ENCODE results near the gene GDI1. TPM values are rescaled to one million over a fixed set of nuclear protein-coding genes. Genes with fewer than 3 reads are reported as not detected.
A peak's percentile ranks its signal among the peaks of the same experiment; 100 is the strongest.

Gene GDI1
- total and polyA plus RNA-seq, 9 of the 15 experiments (the other 6 are each of a cell fraction or from before 2014, with no cell fraction given): 0.97 to 82.6 (median 37.5) TPM

DNA sequence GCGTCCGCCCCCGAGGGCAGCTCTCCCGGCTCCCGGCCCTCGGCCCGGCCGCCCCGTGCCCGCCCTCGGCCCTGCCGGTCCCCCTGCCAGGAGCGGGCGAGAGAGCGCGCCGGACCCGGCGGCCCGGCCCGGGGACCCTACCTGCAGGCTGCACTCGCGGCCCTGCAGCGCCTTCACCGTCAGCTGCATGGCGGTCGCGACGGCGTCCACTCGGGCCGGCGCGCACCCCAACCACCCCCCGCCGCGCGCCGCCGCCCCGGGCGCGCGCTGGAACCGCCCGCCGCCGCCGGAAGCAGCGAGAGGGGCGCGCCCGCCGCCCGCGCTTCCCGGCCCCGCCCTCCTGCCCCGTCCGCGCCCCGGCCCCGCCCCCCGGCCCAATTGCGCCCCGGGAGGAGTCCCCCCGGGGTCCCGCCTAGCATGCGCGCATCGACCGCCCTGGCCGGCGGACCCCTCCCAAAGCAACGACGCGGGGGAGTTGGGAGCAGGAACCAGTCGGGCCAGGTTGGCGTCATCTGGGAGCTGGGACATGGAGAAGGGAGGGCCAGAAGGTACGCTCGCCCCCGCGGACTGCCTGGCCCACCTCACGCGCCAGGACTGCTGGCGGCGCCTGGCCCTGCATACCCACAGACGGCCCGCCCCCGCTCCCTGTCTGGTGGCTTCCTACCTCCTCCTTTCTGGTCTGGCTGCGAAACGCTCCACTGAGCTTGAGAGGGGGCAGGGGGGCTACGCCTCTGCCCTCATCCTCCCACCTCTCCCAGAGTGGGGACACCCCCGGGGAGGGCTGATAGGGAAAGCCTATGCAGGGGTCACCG lies 49.6 kb downstream of the GDI1 start, which contains the start of gene UBL4A (continued):
- TF ChIP-seq ATF1 (CRISPR knock-in tag; IDR thresholded peaks at IDR 0.05) (no peak), ATF1 (tag; IDR thresholded peaks at IDR 0.05) (no peak), CREM (IDR thresholded peaks at IDR 0.05; ENCODE audit: low read depth) (peak; percentile 54), SAP30 (IDR thresholded peaks at IDR 0.05; ENCODE audit: borderline replicate concordance, insufficient read depth, low read depth, low read length, poor library complexity, severe bottlenecking) (no peak), ZNF830 (CRISPR knock-in tag; IDR thresholded peaks at IDR 0.05) (no peak)
- TF ChIP-seq, protein P1, sequence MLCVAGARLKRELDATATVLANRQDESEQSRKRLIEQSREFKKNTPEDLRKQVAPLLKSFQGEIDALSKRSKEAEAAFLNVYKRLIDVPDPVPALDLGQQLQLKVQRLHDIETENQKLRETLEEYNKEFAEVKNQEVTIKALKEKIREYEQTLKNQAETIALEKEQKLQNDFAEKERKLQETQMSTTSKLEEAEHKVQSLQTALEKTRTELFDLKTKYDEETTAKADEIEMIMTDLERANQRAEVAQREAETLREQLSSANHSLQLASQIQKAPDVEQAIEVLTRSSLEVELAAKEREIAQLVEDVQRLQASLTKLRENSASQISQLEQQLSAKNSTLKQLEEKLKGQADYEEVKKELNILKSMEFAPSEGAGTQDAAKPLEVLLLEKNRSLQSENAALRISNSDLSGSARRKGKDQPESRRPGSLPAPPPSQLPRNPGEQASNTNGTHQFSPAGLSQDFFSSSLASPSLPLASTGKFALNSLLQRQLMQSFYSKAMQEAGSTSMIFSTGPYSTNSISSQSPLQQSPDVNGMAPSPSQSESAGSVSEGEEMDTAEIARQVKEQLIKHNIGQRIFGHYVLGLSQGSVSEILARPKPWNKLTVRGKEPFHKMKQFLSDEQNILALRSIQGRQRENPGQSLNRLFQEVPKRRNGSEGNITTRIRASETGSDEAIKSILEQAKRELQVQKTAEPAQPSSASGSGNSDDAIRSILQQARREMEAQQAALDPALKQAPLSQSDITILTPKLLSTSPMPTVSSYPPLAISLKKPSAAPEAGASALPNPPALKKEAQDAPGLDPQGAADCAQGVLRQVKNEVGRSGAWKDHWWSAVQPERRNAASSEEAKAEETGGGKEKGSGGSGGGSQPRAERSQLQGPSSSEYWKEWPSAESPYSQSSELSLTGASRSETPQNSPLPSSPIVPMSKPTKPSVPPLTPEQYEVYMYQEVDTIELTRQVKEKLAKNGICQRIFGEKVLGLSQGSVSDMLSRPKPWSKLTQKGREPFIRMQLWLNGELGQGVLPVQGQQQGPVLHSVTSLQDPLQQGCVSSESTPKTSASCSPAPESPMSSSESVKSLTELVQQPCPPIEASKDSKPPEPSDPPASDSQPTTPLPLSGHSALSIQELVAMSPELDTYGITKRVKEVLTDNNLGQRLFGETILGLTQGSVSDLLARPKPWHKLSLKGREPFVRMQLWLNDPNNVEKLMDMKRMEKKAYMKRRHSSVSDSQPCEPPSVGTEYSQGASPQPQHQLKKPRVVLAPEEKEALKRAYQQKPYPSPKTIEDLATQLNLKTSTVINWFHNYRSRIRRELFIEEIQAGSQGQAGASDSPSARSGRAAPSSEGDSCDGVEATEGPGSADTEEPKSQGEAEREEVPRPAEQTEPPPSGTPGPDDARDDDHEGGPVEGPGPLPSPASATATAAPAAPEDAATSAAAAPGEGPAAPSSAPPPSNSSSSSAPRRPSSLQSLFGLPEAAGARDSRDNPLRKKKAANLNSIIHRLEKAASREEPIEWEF (CRISPR knock-in tag; IDR thresholded peaks at IDR 0.05): no peak
- TF ChIP-seq, protein P2, sequence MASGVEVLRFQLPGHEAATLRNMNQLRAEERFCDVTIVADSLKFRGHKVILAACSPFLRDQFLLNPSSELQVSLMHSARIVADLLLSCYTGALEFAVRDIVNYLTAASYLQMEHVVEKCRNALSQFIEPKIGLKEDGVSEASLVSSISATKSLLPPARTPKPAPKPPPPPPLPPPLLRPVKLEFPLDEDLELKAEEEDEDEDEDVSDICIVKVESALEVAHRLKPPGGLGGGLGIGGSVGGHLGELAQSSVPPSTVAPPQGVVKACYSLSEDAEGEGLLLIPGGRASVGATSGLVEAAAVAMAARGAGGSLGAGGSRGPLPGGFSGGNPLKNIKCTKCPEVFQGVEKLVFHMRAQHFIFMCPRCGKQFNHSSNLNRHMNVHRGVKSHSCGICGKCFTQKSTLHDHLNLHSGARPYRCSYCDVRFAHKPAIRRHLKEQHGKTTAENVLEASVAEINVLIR (CRISPR knock-in tag; IDR thresholded peaks at IDR 0.05): no peak
- TF ChIP-seq, protein P3, sequence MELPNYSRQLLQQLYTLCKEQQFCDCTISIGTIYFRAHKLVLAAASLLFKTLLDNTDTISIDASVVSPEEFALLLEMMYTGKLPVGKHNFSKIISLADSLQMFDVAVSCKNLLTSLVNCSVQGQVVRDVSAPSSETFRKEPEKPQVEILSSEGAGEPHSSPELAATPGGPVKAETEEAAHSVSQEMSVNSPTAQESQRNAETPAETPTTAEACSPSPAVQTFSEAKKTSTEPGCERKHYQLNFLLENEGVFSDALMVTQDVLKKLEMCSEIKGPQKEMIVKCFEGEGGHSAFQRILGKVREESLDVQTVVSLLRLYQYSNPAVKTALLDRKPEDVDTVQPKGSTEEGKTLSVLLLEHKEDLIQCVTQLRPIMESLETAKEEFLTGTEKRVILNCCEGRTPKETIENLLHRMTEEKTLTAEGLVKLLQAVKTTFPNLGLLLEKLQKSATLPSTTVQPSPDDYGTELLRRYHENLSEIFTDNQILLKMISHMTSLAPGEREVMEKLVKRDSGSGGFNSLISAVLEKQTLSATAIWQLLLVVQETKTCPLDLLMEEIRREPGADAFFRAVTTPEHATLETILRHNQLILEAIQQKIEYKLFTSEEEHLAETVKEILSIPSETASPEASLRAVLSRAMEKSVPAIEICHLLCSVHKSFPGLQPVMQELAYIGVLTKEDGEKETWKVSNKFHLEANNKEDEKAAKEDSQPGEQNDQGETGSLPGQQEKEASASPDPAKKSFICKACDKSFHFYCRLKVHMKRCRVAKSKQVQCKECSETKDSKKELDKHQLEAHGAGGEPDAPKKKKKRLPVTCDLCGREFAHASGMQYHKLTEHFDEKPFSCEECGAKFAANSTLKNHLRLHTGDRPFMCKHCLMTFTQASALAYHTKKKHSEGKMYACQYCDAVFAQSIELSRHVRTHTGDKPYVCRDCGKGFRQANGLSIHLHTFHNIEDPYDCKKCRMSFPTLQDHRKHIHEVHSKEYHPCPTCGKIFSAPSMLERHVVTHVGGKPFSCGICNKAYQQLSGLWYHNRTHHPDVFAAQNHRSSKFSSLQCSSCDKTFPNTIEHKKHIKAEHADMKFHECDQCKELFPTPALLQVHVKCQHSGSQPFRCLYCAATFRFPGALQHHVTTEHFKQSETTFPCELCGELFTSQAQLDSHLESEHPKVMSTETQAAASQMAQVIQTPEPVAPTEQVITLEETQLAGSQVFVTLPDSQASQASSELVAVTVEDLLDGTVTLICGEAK (IDR thresholded peaks at IDR 0.05): no peak
- TF ChIP-seq, protein P3 (CRISPR knock-in tag; IDR thresholded peaks at IDR 0.05): no peak
- TF ChIP-seq, protein P4, sequence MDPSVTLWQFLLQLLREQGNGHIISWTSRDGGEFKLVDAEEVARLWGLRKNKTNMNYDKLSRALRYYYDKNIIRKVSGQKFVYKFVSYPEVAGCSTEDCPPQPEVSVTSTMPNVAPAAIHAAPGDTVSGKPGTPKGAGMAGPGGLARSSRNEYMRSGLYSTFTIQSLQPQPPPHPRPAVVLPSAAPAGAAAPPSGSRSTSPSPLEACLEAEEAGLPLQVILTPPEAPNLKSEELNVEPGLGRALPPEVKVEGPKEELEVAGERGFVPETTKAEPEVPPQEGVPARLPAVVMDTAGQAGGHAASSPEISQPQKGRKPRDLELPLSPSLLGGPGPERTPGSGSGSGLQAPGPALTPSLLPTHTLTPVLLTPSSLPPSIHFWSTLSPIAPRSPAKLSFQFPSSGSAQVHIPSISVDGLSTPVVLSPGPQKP (CRISPR knock-in tag; IDR thresholded peaks at IDR 0.05): no peak
